Fibroblast of mammary gland (primary cell): ENCODE measurements around the gene SMO.
A peak's percentile ranks its signal among the peaks of the same experiment; 100 is the strongest.

Experiments
- DNase-seq: peaks from one replicate; pipeline ENCODE4 v3.0.0-alpha.2; 2010; ENCODE audit warnings: low read depth
- H3K4me3 ChIP-seq: 2 replicates; pipeline ENCODE4 v1.5.1; 2011; ENCODE audit warnings: low read depth, mild to moderate bottlenecking, low read length, moderate library complexity; ENCODE audit not compliant: control insufficient read depth
- TF ChIP-seq, protein P1 (sequence below): conservative IDR thresholded peaks from 2 replicates; pipeline ENCODE4 v1.5.1; 2011; ENCODE audit warnings: low read depth, low read length, inconsistent platforms; ENCODE audit not compliant: control insufficient read depth, insufficient read depth

SMO gene

DNA sequence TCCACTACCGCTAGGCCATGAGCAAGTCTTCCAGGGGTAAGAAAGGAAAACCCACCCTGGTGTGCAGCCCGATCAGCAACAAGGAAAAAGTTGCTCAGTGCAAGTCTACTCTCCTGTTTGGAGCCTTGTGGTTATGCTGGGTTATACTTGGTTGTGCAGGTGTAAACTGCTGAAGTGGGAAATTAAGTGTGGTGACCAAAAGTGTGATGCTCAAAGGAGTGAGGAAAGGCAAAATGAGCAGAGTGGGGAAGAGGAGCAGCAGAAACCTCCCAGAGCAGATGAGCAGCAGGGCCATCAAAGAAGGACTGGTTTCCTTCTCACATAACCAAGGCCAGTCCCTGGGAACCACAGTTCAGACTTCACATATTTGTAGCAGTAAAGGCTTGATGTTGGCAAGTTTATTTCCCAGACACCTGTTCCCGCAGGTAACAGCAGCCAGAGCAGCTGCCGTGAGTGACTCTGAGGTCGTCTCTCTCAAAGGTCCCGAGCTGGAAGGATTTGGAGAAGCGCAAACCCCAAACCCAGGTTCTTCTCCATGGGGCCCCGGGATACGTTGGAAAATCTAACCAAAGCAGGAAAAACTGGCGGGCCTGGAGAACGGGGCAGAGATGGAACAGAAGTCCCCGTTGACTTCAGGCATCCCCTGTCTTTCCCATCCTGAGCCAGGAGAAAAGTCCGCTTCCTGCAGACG, 607 bp upstream of the SMO start:
- no peak for DNase-seq
- peak overlapping the region; percentile 55 for H3K4me3 ChIP-seq
- TF ChIP-seq, protein P1, sequence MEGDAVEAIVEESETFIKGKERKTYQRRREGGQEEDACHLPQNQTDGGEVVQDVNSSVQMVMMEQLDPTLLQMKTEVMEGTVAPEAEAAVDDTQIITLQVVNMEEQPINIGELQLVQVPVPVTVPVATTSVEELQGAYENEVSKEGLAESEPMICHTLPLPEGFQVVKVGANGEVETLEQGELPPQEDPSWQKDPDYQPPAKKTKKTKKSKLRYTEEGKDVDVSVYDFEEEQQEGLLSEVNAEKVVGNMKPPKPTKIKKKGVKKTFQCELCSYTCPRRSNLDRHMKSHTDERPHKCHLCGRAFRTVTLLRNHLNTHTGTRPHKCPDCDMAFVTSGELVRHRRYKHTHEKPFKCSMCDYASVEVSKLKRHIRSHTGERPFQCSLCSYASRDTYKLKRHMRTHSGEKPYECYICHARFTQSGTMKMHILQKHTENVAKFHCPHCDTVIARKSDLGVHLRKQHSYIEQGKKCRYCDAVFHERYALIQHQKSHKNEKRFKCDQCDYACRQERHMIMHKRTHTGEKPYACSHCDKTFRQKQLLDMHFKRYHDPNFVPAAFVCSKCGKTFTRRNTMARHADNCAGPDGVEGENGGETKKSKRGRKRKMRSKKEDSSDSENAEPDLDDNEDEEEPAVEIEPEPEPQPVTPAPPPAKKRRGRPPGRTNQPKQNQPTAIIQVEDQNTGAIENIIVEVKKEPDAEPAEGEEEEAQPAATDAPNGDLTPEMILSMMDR = no peak

DNA sequence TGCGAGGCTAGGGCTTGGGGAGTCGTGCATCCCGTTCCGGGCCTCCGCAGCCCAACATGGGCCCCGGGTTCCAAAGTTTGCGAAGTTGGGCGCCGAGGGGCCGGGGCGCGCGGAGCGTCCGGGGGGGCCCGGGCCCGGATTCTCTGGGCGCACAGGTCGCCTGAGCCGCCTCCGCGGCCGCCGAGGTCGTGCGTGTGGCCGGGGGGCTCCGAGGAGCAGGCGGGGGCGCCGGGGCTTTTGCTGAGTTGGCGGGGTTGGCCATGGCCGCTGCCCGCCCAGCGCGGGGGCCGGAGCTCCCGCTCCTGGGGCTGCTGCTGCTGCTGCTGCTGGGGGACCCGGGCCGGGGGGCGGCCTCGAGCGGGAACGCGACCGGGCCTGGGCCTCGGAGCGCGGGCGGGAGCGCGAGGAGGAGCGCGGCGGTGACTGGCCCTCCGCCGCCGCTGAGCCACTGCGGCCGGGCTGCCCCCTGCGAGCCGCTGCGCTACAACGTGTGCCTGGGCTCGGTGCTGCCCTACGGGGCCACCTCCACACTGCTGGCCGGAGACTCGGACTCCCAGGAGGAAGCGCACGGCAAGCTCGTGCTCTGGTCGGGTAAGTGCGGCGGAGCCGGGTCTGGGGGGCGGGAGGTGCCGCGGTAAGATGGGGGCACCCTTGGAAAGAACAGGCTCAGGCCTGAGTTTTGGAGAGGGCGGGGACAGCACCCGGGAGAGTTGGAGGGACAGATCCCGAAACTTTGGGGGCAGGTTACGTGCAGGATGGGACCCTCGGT, 643 bp downstream of the SMO start:
- TF ChIP-seq, protein P1 = no peak
- peak overlapping the region; percentile 55 for H3K4me3 ChIP-seq
- DNase-seq = peak; percentile 10

DNA sequence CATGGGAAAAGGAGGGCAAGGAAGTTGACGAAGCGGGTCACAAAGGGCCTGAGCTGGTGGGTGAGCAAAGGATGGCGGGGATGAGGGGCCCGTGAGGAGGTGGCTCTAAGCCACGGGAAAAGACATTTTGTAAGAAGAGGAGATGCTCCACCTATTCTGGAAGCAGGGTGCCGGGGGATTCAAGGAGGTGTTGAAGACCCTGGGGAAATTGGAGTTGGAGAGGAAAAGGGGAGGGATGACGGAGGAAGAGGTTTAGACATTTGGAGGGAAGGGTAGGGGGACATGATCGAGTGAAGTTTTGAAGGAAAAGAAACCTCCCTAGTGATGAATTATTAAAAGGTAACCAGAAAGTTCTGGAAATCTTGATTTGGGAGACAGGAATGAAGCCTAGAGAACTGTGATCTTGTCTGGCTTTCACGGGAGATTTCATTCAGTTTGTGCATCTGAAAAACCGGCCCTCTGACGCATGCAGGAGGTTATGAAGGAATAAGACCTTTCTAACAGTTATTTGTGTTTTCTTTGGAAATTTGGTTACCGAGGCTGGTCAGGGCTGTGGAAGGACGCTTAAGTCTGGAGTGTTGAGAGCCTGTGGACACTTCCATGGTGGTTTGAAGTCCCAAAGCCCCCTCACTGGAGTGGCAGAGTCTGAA, 1.4 kb downstream of the SMO start:
- H3K4me3 ChIP-seq = peak overlapping the region; percentile 55
- TF ChIP-seq, protein P1 = no peak
- peak; percentile 17 for DNase-seq

DNA sequence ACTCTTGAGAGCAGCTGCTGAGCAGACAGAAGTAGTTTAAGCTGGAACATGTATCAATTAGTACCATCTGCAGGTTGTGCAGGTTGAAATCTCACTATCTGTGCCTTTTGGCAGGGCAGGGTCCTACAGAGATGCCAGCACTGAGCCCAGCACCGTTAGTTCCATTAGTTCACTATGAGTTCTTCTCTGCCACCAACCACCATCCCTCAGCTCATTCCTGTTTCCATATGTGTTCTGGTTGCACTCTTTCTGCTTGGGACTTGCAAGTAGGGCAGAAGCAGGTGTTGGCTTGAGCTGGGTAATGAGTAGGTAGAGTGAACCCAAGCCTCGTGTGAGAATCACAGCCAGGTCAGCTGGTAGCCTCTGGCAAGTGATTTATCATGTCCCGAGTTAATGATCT, 2.8 kb downstream of the SMO start:
- no peak for DNase-seq
- H3K4me3 ChIP-seq = no peak overlapping the region

DNA sequence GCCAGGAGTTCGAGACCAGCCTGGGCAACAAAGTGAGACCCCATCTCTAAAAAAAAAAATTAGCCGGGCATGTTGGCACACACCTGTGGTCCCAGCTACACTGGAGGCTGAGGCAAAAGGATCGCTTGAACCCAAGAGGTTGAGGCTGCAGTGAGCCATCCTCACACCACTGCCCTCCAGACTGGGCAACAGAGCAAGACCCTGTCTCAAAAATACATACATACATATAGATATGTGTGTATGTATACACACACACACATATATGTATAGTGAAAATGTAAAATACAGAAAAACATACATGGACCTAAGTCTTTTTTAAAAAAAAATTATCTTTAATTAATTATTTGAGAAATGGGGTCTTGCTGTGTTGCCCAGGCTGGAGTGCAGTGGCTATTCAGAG, 5.5 kb downstream of the SMO start:
- H3K4me3 ChIP-seq = no peak overlapping the region
- DNase-seq = no peak
- TF ChIP-seq, protein P1 = no peak

More for the DNA sequence above, 2.8 kb downstream of the SMO start:
- TF ChIP-seq, protein P1 = no peak

DNA sequence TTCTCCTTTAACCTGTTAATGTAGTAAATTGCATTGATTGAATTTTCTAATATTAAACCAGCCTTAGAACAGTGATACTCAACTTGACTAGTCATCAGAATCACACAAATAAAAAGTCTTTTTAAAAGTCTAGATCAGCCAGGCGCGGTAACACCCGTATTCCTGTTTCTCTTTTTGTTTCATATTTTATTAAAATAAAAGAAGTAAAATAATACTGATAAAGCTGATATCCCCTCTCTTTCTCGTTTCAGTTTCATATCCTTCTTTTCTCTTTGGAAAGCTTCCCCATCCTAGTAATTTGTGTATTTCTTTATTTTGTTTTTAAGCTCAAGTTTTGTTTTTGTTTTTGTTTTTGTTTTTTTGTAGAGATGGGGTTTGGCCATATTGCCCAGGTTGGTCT, 9.3 kb downstream of the SMO start:
- no peak for DNase-seq
- no peak overlapping the region for H3K4me3 ChIP-seq
- TF ChIP-seq, protein P1 = no peak
